ENCODE results near the gene PRUNE2.
"Not testable (repeated sequence)": the region's sequence is repeated elsewhere in the genome, so short reads cannot be mapped to it uniquely, and the experiment has no call there.

The PRUNE2 gene

DNA sequence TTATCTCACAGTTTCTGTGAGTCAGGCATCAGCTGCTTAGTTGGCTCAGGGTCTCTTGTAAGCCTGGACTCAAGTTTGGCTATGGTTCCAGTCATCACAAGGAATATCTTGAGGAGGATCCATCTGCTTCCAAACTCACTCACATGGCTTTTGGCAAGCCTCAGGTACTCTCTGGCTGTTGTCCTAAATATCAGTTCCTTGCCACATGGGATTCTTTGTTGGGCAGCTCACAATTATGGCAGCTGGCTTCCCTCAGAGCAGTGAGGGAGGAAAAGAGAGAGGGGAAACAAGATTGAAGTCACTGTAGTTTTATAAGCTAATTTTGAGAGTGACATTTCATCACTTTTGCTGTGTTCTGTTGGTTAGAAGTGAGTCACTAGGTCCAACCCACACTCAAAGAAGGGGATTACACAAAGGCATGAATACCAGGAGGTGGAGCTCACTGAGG is 302.4 kb downstream of the PRUNE2 start:
- no peak overlapping the region for H3K4me3 ChIP-seq (ENCODE audit: control insufficient read depth, low read depth, low read length)
- TF ChIP-seq, protein P1, sequence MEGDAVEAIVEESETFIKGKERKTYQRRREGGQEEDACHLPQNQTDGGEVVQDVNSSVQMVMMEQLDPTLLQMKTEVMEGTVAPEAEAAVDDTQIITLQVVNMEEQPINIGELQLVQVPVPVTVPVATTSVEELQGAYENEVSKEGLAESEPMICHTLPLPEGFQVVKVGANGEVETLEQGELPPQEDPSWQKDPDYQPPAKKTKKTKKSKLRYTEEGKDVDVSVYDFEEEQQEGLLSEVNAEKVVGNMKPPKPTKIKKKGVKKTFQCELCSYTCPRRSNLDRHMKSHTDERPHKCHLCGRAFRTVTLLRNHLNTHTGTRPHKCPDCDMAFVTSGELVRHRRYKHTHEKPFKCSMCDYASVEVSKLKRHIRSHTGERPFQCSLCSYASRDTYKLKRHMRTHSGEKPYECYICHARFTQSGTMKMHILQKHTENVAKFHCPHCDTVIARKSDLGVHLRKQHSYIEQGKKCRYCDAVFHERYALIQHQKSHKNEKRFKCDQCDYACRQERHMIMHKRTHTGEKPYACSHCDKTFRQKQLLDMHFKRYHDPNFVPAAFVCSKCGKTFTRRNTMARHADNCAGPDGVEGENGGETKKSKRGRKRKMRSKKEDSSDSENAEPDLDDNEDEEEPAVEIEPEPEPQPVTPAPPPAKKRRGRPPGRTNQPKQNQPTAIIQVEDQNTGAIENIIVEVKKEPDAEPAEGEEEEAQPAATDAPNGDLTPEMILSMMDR (conservative IDR thresholded peaks at IDR 0.05; ENCODE audit: control insufficient read depth, insufficient read depth, low read depth, low read length): no peak
- DNase-seq (ENCODE audit: low read depth): peak; percentile 84

DNA sequence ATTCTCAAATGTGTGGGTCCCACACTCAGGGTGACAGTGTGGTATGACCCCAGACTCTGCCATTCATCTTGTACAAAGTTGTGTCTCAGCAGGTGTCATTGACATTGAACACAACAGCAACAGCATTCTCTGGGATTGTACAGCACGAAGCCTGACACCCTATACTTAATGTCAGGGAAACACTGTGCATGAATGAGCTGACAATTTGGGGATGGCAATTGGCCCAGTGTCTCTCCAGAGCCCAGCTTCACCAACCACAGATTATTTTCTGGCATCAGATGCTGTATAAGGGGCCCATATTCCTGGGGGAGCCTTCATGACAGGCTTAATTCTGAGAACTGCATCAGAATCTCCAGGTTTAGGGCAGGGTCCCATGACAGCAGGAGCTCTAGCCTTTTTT is 303.7 kb downstream of the PRUNE2 start:
- no peak for DNase-seq (ENCODE audit: low read depth)
- no peak overlapping the region for H3K4me3 ChIP-seq (ENCODE audit: control insufficient read depth, low read depth, low read length)
- TF ChIP-seq, protein P1 (conservative IDR thresholded peaks at IDR 0.05; ENCODE audit: control insufficient read depth, insufficient read depth, low read depth, low read length): no peak

DNA sequence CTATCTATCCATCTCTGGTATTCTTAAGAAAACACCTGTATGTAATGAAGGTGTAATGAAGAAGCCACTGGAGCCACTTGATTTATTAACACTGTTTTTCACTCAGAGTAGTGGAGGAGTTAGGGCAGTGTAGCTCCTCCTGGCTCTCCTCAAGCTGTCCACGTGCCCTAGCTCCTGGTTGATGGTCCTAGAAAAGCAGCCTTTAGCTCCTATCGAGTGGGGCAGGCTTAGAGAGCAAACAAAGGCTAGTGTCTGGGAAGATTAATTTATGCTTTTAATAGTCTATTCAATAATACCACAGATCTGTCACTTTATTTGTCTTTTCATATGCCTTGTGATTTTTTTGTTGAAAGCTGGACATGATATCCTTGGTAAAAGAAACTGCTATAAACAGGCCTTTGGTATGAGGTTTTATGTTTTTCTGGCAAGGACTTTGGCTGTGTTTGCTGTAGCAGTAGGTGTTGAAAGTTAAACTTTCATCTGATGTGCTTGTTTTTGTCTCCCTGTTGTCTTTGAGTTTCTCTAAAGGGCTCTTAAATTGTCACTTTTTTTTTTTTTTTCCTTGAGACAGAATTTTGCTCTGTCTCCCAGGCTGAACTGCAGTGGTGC is 305.8 kb downstream of the PRUNE2 start:
- H3K4me3 ChIP-seq (ENCODE audit: control insufficient read depth, low read depth, low read length): no peak overlapping the region
- no peak for DNase-seq (ENCODE audit: low read depth)
- TF ChIP-seq, protein P1 (conservative IDR thresholded peaks at IDR 0.05; ENCODE audit: control insufficient read depth, insufficient read depth, low read depth, low read length): no peak

DNA sequence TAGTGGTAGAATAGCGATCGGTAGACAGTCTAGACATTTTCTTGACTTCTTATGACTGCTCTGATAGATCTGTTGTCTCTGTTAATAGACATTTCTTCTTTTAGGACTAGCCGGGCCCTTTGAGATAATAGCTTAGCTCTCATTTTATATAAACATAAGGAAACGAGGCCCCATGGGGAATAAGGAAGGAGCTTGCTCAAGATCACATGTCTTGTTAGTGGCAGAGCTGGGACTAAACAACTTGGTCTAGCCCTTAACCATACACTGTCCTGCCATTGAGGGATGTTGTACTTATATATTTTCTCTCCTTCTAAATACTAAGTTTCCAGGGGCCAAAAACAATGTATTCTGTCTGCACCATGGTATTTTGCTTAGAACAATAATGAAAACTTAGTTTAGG is 306.9 kb downstream of the PRUNE2 start:
- no peak for DNase-seq (ENCODE audit: low read depth)
- TF ChIP-seq, protein P1 (conservative IDR thresholded peaks at IDR 0.05; ENCODE audit: control insufficient read depth, insufficient read depth, low read depth, low read length): no peak
- H3K4me3 ChIP-seq (ENCODE audit: control insufficient read depth, low read depth, low read length): no peak overlapping the region

DNA sequence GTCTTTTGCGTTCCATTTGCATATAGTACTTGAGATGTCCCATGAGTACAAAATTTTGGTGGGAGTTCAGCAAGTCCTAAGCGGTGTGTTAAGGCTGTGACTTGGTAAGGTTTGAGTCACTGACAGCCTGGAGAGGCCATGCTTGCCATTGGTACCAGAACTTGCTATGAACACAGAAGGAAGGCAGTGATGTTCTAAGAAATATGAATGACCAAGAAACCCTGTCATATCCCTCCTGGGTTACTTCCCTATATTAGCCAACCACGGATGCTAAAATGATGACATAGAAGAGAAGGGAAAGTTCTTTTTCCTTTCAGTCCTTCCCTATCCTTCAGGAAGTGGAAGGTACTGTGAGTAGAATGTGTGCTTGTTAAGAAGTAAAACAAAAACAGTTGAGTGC is 310.3 kb downstream of the PRUNE2 start:
- TF ChIP-seq, protein P1 (conservative IDR thresholded peaks at IDR 0.05; ENCODE audit: control insufficient read depth, insufficient read depth, low read depth, low read length): no peak
- DNase-seq (ENCODE audit: low read depth): no peak
- no peak overlapping the region for H3K4me3 ChIP-seq (ENCODE audit: control insufficient read depth, low read depth, low read length)

DNA sequence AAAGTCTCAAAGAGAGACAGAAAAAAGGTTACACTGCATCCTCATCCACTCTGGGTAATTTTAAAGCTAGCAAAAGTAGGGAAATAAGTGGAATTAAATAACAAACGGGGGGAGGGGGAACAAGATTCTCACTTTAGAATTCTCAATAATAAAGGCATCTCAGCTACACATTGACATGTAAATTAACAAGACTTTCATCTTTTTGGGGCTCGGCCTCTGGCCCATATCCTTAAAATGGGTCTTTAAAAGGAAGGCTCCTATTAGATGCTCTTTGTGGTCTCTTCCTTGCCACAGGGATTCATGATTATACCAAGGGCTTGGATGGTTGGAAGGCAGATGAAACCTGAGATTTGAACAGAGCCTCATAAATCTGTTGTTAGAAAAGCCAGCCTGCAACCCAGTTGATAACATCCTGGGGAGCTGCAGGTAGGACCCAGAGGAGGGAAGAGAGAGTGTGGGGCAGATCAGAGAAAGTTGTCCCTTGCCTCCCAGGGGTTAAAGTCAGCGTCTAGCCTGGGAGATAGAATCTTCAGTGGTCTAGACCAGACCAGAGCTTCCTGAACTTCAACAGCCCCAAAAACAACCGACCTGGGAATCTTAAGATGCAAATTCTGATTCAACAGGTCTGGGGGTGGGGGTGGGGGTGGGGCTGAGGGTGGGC is 311.0 kb downstream of the PRUNE2 start:
- no peak for DNase-seq (ENCODE audit: low read depth)
- H3K4me3 ChIP-seq (ENCODE audit: control insufficient read depth, low read depth, low read length): no peak overlapping the region
- TF ChIP-seq, protein P1 (conservative IDR thresholded peaks at IDR 0.05; ENCODE audit: control insufficient read depth, insufficient read depth, low read depth, low read length): no peak

DNA sequence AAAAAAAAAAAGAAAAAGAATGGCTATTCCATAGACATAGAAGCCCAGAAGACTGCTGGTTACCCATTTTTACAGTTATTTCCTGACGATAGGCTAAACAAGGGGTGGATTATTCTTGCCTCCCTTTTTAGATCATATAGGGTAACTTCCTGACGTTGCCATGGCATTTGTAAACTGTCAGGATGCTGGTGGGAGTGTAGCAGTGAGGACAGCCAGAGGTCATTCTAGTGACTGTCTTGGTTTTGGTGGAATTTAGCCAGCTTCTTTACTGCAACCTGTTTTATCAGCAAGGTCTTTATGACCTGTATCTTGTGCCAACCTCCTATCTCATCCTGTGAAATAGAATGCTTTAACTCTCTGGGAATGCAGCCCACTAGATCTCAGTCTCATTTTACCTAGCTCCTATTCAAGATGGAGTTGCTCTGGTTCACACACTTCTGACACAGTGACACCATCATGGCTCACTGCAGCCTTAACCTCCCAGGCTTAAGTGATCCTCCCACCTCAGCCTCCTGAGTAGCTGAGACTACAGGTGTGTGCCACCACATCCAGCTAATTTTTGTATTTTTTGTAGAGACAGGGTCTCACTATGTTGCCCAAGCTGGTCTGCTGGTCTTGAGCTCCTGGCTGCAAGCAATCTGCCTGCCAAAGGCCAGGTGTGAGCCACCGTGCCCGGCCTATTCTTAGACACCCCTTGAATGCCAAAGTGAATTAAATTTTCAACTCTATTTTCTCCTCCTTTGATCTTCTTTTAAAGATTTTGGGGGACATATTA is 311.8 kb downstream of the PRUNE2 start:
- not testable (repeated sequence) for H3K4me3 ChIP-seq (ENCODE audit: control insufficient read depth, low read depth, low read length); DNase-seq (ENCODE audit: low read depth)

Measured in fibroblast of mammary gland (primary cell).